Iris pigment epithelial cell (primary cell): ENCODE data around the gene ZYG11A.
A peak's percentile ranks its signal among the peaks of the same experiment; 100 is the strongest.

ENCODE experiments used
- DNase-seq: peaks from one replicate; pipeline ENCODE4 v3.0.0-alpha.2; 2011; ENCODE audit warnings: low read depth

Gene ZYG11A

GRCh38 chr1:52877554-52877953 lies 35.0 kb downstream of the ZYG11A start:
- DNase-seq: peak; percentile 28

DNA sequence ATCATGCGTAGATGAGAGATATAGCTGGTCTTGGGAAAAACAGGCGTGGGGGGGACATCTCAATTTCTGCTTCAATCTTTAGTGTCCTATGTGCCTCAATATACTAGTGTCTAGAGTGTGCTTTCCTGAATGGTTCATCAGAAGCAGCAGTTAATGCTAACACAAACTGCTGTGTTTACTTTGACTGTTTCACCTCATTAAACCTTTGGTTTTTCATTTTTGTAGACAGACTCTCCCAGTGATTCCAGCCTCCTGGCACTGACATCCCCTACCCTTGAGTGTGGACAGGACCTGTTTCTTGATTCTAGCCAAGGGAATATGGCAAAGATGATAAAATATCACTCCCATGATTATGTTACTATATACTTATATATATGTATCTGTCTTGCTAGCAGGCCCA lies 37.6 kb downstream of the ZYG11A start:
- no peak for DNase-seq

DNA sequence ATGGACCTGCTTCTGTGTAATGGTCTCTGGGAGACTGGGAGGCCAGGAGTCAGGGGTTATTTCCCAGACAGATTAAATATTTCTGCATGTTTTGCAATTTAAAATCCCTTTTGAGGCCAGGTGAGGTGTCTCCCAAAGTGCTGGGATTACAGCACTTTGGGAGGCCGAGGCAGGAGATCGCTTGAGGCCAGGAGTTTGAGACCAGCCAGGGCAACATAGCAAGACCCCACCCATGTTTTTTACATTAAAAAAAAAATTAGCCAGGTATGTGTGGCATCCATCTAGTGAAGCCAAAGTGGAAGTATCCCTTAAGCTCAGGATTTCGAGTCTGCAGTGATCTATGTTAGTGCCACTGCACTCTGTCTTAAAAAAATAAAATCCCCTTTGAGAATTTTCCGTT lies 44.9 kb downstream of the ZYG11A start:
- DNase-seq: no peak

DNA sequence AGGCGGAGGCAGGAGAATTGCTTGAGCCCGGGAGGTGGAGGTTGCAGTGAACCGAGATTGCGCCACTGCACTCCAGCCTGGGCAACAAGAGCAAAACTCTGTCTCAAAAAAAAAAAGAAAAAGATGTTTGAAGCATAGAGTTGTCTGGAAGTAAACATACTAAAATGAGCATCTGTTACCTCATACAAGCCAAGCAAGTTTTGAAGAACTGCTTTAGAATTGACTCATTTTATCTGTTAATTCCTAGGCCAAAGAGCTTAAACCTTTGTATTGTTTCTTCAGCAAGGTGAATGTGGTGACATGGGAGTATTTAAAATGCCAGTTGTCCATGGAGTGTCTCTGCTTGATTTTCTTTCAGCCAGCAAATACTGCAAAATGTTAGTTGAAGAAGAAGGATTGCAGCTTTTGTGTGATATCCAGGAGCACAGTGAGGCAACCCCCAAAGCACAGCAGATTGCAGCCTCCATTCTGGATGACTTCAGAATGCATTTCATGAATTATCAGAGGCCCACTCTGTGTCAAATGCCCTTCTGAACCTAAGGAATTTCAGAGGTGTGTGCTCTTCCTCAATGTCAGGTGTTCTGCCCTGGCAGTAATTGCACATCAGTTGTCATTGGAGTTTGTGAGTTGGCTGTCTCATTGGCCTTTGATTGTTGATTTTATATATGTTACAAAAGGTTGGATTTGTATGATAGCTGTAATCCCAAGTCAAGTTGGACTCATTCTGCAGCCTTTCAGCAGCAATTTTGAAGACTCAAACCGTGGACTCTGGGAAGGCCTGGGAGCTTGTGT lies 50.1 kb downstream of the ZYG11A start:
- no peak for DNase-seq

GRCh38 chr1:52899445-52899894 lies 56.9 kb downstream of the ZYG11A start:
- peak; percentile 41 for DNase-seq

- DNase-seq: no peak
Measured at GRCh38 chr1:52900402-52900801, 57.8 kb downstream of the ZYG11A start.

DNA sequence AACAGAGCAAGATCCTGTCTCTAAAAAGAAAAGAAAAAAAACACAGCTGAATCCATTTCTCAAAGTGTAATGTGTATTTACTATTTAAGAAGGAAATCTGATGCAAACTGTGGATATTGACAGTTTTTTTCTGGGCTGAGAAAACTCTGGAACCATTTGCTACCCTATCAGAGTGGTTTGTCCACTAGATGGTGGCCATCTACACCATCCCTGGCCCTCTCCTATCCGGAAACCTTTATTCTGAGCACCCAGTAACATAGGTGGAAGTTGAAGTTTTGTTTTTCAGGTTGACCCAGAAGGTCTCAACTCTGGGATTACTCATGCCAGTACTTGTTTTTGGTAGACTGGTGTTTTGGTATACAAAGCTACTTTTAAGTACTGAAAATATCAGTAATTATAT lies 58.8 kb downstream of the ZYG11A start:
- DNase-seq: no peak

DNA sequence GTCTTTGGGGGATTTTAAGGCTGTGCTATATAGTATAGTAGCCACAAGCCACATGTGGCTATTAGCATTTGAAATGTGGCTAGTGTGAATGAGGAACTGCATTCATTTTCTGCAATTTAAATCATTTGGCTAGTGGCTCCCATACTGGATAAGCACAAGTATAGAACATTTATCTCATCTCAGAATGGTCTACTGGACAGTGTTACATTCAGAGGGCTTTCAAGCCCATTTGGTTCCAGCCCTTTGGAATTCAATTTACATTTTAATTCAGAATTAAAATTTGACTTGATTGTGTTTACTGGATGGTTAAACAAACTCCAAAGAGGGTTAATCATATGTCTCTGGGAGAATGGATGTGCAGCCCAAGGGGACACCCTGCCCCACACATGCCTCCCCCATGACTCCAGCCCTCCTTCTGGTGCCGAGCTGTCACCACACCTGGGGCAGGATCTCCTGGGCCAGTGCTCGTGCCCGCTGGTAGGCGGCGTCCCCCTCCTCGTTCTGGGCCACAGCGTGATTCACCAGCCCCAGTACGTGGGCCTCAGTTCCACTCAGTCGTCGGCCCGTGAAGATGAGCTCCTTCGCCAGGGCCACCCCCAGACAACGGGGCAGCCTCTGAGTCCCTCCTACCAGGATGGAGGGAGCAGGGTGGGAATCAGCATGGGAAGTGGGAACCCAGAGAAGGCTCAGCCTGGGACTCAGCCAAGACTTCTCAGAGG lies 61.8 kb downstream of the ZYG11A start:
- no peak for DNase-seq

DNA sequence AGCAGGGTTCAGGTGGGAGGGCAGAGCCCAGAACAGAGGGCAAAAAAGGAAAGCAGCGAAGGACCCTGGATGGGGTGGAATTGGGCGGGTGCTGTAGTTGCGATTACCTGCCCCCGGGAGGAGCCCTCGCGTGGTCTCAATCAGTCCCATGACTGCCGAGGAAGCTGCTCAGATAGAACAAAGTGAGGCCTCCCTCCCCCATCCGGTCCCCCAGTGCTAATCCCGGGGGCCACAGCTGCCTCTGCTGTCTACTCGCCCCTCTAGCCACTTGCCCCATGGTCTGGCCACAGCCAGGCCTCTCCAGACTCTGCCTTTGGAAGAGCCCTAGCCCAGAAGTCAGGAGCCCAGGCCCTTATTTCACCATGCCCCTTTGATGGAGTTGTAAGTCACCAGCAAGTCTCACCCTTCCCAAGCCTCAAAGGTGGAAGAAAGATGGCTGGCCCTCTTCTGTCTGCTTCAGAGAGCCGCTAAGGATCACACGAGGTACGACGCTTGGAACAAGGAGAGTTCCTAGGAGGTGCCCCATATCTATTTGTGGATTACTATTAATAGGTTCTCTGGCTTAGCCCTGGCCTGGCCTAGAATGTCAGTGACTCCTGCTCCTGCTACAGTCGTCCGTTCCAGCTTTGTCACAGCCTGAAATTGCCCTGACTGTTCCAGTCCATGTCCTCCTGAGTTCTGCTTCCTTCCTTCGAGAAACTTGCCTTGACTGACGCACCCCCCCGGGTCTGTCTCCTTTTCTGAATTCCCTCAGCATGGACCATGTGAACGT lies 62.6 kb downstream of the ZYG11A start:
- no peak for DNase-seq

DNA sequence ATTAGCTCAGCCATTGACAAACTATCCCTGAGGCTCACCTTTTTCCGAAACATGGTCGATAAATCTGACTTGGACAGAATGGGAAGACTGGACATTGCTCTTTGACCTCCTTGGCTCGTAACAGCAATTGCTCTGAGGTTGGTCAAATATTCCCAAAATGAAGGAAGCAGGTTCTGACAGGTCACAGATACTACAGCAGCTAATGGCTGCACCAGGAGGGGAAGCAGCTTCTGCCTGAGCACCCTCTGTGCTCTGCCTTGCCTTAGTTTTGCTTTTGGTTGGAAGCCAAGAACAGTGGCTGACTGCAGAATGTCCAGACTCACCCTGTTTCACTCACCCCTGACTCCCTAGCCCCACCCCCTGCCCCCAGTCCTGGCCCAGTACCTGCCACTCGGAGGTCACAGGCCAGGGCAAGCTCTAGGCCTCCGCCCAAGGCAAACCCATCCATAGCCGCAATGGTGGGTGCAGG lies 63.6 kb downstream of the ZYG11A start:
- no peak for DNase-seq

DNA sequence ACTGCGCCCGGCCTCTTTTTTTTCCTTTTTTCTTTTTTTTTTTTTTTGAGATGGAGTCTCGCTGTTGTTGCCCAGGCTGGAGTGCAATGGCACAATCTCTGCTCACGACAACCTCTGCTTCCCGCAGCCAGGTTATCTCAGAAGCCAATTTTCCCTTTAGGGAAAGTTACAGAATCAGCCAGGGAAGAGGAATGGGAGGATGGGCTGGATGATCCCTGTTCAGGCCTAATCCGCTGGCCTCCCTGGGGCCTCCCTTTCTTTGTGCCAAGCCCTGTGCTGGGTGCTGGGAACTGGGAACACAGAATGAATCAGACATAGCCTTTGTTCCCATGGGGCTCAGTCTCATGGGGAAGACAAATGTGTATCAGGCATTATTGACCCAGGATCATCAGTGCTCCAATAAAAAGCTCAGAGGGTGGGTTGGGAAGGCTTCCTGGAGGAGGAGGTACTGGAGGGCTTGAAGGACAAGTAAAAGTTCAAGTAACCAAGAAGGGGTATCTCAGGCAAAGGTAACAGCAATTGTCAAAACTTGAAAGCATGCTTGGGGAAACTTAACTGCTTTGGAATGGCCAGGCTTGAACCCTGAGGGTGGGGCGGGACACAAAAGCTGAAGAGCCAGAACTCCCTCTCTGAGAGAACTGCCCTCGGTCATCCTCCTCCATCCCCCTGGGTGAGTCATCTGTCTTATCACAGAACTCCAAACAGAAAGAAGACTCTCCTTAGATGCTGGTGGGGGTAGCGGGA lies 64.7 kb downstream of the ZYG11A start:
- no peak for DNase-seq

GRCh38 chr1:52907812-52908153 lies 65.2 kb downstream of the ZYG11A start:
- DNase-seq: no peak

- no peak for DNase-seq
Measured at GRCh38 chr1:52911541-52911940, 69.0 kb downstream of the ZYG11A start.

- no peak for DNase-seq
Measured at GRCh38 chr1:52913014-52913413, 70.5 kb downstream of the ZYG11A start.

- DNase-seq: no peak
Measured at GRCh38 chr1:52913537-52913936, 71.0 kb downstream of the ZYG11A start.

DNA sequence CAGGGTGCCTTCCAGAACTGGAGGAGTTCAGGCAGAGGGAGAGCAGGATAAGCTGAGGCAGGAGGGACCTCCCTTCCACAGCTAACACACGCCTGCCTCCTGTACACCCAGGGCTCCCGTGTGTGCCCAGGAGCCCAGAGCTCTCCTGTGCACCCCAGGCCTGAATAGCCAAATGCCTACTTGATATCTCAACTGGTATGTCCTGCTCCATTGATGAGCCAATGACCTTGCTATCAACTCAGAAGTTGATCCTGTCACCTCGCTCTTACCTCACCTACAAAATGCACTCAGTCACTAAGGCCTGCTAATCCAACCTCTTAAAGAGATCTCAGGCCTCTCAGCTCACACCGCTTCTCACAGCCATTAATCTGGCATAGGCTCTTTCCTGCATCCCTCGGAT lies 71.9 kb downstream of the ZYG11A start:
- DNase-seq: no peak

GRCh38 chr1:52915211-52915854 lies 72.8 kb downstream of the ZYG11A start:
- DNase-seq: no peak

DNA sequence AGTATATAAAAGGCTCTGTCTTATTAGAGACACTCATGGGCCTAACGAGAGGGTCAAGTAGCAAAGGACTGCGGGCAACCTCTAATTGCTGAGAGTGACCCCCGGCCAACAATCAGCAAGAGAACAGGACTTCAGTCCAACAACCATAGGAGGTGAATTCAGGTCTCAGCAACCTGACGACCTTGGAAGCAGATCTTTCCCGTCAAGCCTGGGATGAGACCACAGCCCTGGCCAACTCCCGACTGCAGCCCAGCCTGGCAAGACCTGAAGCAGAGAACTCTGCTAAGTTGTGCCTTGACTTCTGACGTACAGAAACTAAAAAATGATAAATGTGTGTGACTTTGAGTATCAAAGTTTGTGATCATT lies 73.3 kb downstream of the ZYG11A start:
- DNase-seq: no peak

- no peak for DNase-seq
Measured at GRCh38 chr1:52916241-52916975, 73.8 kb downstream of the ZYG11A start.

- no peak for DNase-seq
Measured at GRCh38 chr1:52917156-52917555, 74.6 kb downstream of the ZYG11A start.

GRCh38 chr1:52917581-52917980 lies 75.0 kb downstream of the ZYG11A start:
- no peak for DNase-seq
